ENCODE results near the gene TBC1D14.

TBC1D14 gene

DNA sequence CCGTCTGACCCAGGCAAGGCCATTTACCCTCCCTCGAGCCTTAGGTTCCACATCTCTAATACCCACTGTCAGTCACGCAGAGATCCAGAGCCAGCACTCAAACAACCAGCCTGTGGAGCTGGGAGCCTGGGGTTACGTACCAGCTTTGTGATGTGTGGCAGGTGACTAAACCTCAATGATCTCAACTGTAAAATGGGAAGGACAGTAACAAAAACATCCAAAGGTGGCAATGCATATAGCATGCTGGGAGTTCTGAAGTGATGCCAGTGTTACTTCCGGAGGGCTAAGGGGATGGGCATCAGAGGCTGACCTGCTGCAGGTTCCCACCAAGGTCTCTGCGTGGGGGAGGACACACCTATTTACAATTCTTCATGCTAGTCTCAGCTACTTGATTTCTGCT is 152.2 kb downstream of the TBC1D14 start:
- Mint-ChIP-seq H3K27ac (no peak overlapping the region), H3K4me1 (peaks cover 27% of the 10 kb centered on the region), H3K36me3 (ENCODE audit: low read depth) (peaks cover 73% of the 10 kb centered on the region), H3K9me3 (no peaks in the 10 kb centered on the region), H3K27me3 (no peaks in the 10 kb centered on the region), H3K4me3 (no peak overlapping the region)
- ATAC-seq, result no peak
- DNase-seq, result no peak

DNA sequence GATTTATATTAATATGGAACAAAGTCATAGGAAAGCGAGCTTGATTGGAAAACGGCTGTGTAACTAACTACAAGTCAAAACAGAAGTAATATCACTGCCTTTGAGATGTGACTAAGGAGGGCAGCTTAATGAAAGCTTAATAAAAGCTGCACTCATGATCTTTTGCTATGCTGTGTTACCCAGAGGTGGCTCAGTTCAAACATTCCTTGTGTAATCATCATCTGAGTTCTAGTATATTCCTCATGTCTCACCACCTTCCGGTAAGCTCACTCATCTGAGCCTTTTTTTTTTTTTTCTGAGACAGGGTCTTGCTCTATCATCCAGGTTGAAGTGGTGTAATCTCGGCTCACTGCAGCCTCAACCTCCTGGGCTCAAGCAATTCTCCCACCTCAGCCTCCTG is 153.2 kb downstream of the TBC1D14 start:
- Mint-ChIP-seq H3K27me3 (no peaks in the 10 kb centered on the region), H3K9me3 (no peaks in the 10 kb centered on the region), H3K36me3 (ENCODE audit: low read depth) (peaks cover 75% of the 10 kb centered on the region), H3K4me3 (no peak overlapping the region), H3K27ac (peak overlapping the region; percentile 46), H3K4me1 (peaks cover 32% of the 10 kb centered on the region)
- no peak for ATAC-seq
- no peak for DNase-seq

DNA sequence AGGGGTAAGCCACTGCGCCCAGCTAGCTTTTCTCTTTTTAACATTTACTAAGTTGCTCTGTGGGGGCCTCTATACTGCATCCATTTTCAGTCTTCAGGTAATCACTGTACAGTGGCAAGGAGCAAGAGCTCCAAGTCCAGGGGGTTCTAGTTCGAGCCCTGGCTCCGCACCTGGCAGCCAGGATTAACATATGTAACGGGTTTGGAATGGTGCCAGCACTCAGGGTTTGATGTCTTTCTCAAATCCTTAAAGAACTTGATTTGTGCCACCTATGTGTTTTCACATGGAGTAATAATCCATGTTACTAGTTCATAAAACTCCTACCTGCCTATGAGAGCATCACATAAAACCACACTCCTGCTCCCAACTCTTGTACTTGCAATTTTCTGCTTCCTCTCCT is 153.7 kb downstream of the TBC1D14 start:
- DNase-seq (no peak), ATAC-seq (no peak)
- no peak overlapping the region for H3K4me3 Mint-ChIP-seq
- H3K9me3 Mint-ChIP-seq, result no peaks in the 10 kb centered on the region
- peaks cover 35% of the 10 kb centered on the region for H3K4me1 Mint-ChIP-seq
- no peaks in the 10 kb centered on the region for H3K27me3 Mint-ChIP-seq
- H3K36me3 Mint-ChIP-seq (ENCODE audit: low read depth), result peaks cover 75% of the 10 kb centered on the region
- H3K27ac Mint-ChIP-seq, result no peak overlapping the region

DNA sequence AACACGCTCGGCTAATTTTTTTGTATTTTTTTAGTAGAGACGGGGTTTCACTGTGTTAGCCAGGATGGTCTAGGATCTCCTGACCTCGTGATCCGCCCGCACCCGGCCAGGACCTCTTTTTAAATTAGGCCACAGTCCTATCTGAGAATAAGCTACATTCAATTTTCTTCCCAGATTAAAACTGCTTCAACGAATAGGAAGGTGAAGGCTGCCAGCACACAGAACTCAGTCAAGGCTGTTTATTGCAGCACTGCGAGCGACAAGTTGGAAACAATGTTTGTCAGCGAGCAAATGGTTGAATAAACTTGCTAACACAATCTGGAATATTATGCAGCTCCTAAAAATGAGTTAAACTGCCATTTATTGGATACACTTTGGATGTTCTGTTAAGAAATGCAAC is 156.4 kb downstream of the TBC1D14 start:
- H3K4me3 Mint-ChIP-seq, result peak overlapping the region; percentile 94
- H3K36me3 Mint-ChIP-seq (ENCODE audit: low read depth), result peaks cover 54% of the 10 kb centered on the region
- H3K27me3 Mint-ChIP-seq, result peaks cover 2% of the 10 kb centered on the region
- H3K27ac Mint-ChIP-seq, result peak overlapping the region; percentile 94
- H3K4me1 Mint-ChIP-seq, result peaks cover 46% of the 10 kb centered on the region
- no peak for ATAC-seq
- no peak for DNase-seq
- no peaks in the 10 kb centered on the region for H3K9me3 Mint-ChIP-seq

DNA sequence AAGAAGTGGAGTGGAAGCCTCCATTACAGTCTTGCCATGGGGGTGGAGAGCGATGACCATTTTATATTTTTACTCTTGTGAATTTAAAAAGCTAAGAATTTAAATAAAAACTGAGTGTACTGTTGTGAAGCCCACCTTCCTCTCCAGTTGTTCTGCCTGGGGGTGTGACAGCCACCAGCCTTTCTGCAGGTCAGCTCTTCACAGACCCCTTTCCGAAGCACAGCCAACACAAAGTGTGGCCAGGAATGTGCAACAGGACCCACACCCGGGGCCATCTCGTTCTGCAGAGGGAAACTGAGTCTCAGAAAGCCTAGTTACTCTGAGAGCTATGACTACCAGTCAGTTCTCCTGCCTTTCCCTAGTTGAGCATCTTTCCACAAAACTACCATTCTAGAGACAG is 156.9 kb downstream of the TBC1D14 start:
- H3K4me3 Mint-ChIP-seq, result peak overlapping the region; percentile 94
- H3K27ac Mint-ChIP-seq, result peak overlapping the region; percentile 94
- H3K36me3 Mint-ChIP-seq (ENCODE audit: low read depth), result peaks cover 49% of the 10 kb centered on the region
- ATAC-seq, result no peak
- peaks cover 2% of the 10 kb centered on the region for H3K27me3 Mint-ChIP-seq
- peaks cover 46% of the 10 kb centered on the region for H3K4me1 Mint-ChIP-seq
- no peak for DNase-seq
- no peaks in the 10 kb centered on the region for H3K9me3 Mint-ChIP-seq

DNA sequence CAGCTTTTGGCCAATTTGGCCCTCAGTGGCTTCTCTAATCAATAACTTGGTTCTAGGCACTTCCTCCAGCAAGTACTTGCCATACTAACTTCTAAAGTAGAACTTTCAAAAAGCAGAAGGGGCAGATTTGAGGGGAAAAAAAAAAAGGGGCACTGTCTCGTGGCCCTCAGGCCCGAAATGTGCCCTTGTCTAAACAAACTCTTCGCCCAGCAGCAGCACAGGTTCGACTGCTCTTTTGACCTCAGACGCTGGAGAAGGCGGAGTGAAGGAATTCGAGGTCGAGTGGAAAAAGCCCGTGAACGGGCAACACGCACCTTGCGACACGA is 157.5 kb downstream of the TBC1D14 start:
- Mint-ChIP-seq H3K4me3 (peak overlapping the region; percentile 94), H3K4me1 (peaks cover 46% of the 10 kb centered on the region), H3K36me3 (ENCODE audit: low read depth) (peaks cover 43% of the 10 kb centered on the region), H3K27ac (peak overlapping the region; percentile 94), H3K27me3 (peaks cover 2% of the 10 kb centered on the region), H3K9me3 (no peaks in the 10 kb centered on the region)
- DNase-seq (no peak), ATAC-seq (no peak)

DNA sequence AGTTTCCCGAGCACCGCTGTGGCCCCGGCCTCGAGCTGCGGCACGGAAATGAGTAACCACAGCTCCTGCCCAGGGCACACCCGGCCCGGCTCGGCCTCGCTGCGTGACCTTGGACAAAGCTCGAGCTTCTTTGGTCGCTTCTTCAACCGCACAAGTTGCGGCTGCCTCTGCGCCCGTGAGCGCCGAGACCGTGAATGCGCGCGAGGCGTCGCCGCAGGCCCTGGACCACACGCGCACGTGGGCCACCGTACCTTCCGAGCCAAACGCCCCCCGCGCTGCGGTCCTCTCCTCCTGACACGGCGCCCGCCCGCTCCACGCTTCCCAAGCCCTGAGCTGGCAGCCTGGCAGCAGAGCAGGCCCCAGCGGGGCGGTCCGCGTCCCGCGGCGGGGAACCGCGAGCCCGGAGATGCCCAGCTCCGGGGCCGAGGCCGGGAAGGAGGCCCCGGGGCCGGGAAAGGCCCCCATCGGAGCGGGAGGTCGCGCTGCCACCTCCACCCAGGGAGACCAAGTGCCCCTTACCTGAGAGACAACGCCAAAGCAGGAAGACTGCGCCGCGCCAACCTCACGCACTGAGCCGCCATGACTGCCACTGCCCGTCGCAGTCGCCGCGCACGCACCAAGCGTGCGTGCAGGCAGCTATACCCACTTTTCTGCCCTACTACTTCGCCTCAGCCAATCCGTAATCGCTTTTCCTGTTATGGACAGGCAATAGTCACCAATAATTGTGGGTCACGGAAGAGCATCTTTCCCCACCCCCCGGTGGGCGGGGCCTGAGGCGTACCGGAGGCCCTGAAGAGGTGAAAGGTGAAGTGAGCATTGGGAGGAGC is 158.0 kb downstream of the TBC1D14 start, which contains the start of gene GRPEL1:
Gene GRPEL1, minus strand, starts transcription at position 613 of the 827 bp plus-strand sequence. Its CDS starts 32 bp downstream, at position 581.
- peak; percentile 44 for DNase-seq
- H3K9me3 Mint-ChIP-seq, result no peaks in the 10 kb centered on the region
- peaks cover 40% of the 10 kb centered on the region for H3K36me3 Mint-ChIP-seq (ENCODE audit: low read depth)
- peak within 1 kb of the TSS; percentile 94 for H3K4me3 Mint-ChIP-seq
- peaks cover 46% of the 10 kb centered on the region for H3K4me1 Mint-ChIP-seq
- peaks cover 2% of the 10 kb centered on the region for H3K27me3 Mint-ChIP-seq
- H3K27ac Mint-ChIP-seq, result peak within 1 kb of the TSS; percentile 94
- ATAC-seq, result peak; percentile 92

DNA sequence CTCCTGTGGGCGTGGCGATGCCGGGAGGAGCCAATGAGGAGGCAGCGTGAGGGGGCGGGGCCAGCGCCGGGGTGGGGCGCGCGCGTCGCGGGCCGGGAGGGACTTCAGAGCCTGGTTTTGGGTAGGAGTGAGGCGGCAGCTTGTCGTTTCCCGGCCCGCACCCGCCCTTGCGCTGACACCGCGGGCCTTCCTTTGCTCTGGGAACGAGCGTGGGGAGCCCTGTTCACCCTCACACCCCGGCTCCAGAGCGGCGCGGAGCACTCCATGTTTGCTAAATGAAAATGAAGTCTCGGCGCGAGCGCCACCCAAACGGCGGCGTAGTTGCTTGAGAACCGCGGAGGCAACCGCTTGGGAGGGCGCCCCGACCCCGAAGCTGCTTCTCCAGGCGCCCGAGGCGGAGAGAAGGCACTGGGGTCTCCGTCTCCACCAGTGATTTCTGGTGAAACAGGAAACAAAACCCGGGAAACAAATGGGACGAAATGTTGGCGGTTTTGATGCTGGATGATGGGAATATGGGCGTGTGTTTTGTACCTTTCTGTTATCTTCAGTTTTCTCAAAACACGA is 158.7 kb downstream of the TBC1D14 start:
- Mint-ChIP-seq H3K9me3 (no peaks in the 10 kb centered on the region), H3K27ac (peak overlapping the region; percentile 94), H3K36me3 (ENCODE audit: low read depth) (peaks cover 35% of the 10 kb centered on the region), H3K4me3 (peak overlapping the region; percentile 94), H3K4me1 (peaks cover 46% of the 10 kb centered on the region), H3K27me3 (peaks cover 2% of the 10 kb centered on the region)
- ATAC-seq (no peak), DNase-seq (peak; percentile 100)

DNA sequence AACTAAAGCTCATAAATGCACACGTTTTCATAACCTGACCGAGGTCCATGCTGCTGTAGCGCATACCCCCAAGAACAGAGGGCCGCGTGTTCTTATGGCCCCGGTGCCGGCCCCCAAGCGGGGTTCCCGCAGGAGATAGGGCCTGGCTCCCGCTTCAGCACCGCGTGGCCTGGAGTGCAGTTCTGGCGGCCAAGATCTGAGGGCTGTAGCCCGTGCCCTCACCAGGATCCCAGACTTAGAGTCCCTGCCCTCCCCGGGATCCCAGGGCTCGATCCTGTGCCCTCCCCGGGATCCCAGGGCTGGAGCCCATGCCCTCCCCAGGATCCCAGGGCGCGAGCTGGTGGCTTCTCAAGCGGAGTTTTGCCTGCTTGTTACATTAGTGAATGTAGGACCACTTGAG is 159.3 kb downstream of the TBC1D14 start:
- DNase-seq, result peak; percentile 41
- H3K27me3 Mint-ChIP-seq, result peaks cover 2% of the 10 kb centered on the region
- no peaks in the 10 kb centered on the region for H3K9me3 Mint-ChIP-seq
- peak overlapping the region; percentile 94 for H3K4me3 Mint-ChIP-seq
- no peak for ATAC-seq
- H3K4me1 Mint-ChIP-seq, result peaks cover 43% of the 10 kb centered on the region
- H3K36me3 Mint-ChIP-seq (ENCODE audit: low read depth), result peaks cover 31% of the 10 kb centered on the region
- peak overlapping the region; percentile 94 for H3K27ac Mint-ChIP-seq

DNA sequence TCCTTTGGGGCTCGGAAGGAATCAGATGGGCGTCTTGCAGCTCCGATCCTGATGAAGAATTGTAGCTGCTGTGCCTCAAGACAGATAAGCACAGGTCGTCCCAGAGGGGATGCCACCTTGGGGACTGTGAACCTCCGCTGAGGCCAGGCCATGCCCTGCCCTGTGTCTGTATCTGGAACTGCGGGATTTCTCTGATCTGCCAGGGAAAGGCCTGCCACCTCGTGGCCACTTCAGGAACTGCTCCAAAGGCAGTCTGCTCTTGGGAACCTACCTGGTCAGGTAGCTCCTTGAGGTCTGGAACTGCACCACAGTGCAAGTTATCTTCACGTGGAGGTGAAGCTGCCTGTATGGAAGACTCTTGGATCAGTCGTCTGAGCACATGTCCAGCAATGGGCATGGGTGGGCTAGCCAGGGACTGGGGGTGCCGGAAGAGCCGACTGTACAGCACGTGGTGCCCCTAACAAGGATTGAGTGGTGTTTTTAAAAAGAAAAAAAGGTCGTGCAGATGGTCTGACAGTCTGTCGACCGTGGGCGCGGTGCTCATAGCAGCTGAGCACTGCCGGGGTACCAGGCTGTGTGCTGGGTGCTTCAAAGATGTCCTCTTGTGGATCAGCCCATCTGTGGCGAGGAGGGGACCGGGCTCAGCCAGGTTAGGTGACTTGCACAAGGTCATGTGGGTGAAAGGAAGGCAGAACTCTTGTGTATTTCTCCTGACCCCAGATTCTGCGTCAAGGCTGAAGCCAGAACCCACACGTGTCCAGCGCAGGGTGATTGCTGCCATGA is 161.3 kb downstream of the TBC1D14 start:
- ATAC-seq, result peak; percentile 46
- H3K36me3 Mint-ChIP-seq (ENCODE audit: low read depth), result peaks cover 17% of the 10 kb centered on the region
- H3K27ac Mint-ChIP-seq, result no peak overlapping the region
- H3K4me1 Mint-ChIP-seq, result peaks cover 28% of the 10 kb centered on the region
- peaks cover 2% of the 10 kb centered on the region for H3K27me3 Mint-ChIP-seq
- no peak overlapping the region for H3K4me3 Mint-ChIP-seq
- H3K9me3 Mint-ChIP-seq, result no peaks in the 10 kb centered on the region
- peak; percentile 88 for DNase-seq

DNA sequence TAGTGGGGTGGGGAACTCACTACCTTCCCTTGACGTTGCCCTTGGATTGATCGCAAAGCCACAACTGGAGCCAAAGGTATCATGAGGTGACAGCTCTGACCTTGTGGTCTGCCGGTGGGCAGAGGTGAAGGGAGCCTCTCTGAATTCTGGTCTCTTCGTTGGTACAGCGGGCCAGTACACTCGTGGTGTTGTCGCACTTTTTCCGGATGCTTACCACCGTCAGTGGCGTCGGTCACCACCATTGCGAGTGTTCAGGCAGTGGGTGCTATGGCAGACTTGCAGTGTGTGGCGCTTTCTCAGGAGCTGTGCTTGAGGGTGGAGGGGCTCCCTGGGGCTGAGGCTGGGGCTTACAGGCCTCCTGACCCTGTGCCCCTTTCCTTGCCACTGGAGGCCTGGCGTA is 163.4 kb downstream of the TBC1D14 start:
- ATAC-seq, result no peak
- Mint-ChIP-seq H3K9me3 (no peaks in the 10 kb centered on the region), H3K36me3 (ENCODE audit: low read depth) (peaks cover under 1% of the 10 kb centered on the region), H3K4me1 (peaks cover 11% of the 10 kb centered on the region), H3K27me3 (peaks cover 2% of the 10 kb centered on the region), H3K4me3 (no peak overlapping the region), H3K27ac (no peak overlapping the region)
- DNase-seq, result no peak

DNA sequence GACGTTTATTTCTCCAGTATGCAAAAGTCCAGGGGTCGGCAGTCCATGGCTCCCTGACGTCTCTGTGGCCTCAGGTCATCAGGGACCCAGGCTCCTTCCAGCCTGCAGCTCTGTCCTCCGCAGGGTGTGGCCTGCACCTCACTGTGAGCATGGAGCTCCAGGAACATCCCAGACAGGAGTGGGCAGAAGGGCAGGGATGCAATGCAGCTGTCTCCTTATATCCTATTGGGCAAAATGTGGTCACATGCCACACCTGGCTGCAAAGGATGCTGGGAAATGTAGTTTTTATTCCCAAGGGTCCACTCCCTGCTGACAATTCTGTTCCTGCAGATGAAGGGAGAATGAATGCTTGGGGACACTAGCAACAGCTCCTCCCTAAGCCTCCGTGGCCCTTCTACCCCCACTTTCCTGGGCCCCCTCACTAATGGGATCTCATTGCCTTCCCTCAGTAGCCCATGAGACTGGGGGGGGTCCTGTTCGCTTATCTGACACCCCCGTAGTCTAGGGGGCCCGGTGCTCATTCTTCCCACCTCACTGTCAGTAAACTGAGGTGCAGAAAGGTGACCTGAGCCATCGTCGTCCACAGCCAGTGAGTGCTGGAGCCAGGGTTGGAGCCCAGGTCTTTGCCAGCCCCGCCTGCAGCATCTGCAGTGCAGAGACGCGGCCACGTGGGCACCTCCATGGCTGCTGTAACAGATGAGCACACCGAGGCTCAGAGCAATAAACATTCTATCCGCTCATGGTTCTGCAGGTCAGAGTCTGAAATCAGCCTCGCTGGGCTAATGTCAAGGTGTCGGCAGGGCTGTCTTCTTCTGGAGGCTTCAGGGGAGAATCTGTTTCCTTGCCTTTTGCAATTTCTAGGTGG is 164.1 kb downstream of the TBC1D14 start:
- Mint-ChIP-seq H3K4me3 (no peak overlapping the region), H3K27me3 (peaks cover 2% of the 10 kb centered on the region), H3K36me3 (ENCODE audit: low read depth) (no peaks in the 10 kb centered on the region), H3K27ac (no peak overlapping the region), H3K4me1 (peaks cover 8% of the 10 kb centered on the region), H3K9me3 (no peaks in the 10 kb centered on the region)
- ATAC-seq, result no peak
- DNase-seq, result no peak

DNA sequence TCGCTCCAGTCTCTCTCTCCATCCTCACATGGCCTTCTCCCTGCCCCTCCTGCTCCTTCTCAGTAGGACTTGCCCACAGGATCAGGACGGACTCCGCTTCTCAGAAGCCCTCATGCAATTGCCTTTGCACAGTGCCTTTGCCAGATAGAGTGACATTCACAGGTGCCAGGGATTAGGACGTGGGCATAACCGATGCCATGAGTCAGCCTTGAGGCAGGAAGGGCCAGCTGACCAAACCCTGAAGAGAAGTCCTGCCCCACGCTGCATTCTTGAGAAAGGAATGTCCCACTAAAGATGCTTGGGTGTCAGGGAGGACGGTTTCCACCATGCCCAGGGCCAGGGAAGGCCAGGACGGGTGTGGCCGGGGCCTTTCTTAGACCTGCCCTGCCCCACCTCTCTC is 164.8 kb downstream of the TBC1D14 start:
- H3K9me3 Mint-ChIP-seq, result no peaks in the 10 kb centered on the region
- H3K4me3 Mint-ChIP-seq, result no peak overlapping the region
- no peak for ATAC-seq
- peaks cover 6% of the 10 kb centered on the region for H3K4me1 Mint-ChIP-seq
- no peaks in the 10 kb centered on the region for H3K36me3 Mint-ChIP-seq (ENCODE audit: low read depth)
- H3K27me3 Mint-ChIP-seq, result peaks cover 2% of the 10 kb centered on the region
- H3K27ac Mint-ChIP-seq, result no peak overlapping the region
- DNase-seq, result no peak

Measured in activated naive CD8-positive, alpha-beta T cell treated with anti-CD3 and anti-CD28 coated beads, Interleukin-2, amount 50 U/mL, for 24 hours (primary cell).